ENCODE data around the gene PMM1.
"Not testable (repeated sequence)": the region's sequence is repeated elsewhere in the genome, so short reads cannot be mapped to it uniquely, and the experiment has no call there.

DNA sequence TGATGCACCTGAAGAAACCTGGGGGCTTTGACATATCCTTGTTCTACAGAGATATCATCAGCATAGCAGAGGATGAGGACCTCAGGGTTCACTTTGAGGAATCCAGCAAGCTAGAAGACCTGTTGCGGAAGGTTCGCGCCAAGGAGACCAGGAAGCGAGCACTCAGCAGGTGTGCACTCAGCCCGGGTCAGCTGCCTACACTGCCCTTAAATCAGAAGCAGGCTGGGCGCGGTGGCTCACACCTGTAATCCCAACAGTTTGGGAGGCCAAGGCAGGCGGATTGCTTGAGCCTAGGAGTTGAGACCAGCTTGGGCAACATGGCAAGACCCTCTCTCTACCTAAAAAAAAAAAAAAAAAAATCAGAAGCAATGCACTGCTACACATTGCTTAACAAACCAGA, 48.0 kb upstream of the PMM1 start:
- not testable (repeated sequence) for TF ChIP-seq EZH2 (IDR thresholded peaks at IDR 0.05; ENCODE audit: insufficient read depth, poor library complexity, severe bottlenecking); EZH2phosphoT487 (IDR thresholded peaks at IDR 0.05; ENCODE audit: insufficient read depth, low read depth)

All from GM23248 (cell line).